Ascending aorta (tissue), 2 donors: ENCODE data around the gene FBRSL1. TPM values are rescaled to one million over a fixed set of nuclear protein-coding genes. Genes with fewer than 3 reads are reported as not detected.

Experiments used
- DNase-seq, 2 donors: peaks; one replicate each; pipeline ENCODE4 v3.0.0-alpha.2; 2019; ENCODE audit warnings: low spot score in 2 of 2
- H3K27ac ChIP-seq, 2 donors: fragments of 200-600 bp; sonication (generic); one replicate each; pipeline ENCODE4 v1.5.1; 2016 to 2017; ENCODE audit warnings: mild to moderate bottlenecking in 1 of 2
- H3K27me3 ChIP-seq: fragments of 200-600 bp; sonication (generic); one replicate; pipeline ENCODE4 v1.5.1; 2017
- H3K36me3 ChIP-seq, 2 donors: fragments of 200-600 bp; sonication (generic); one replicate each; pipeline ENCODE4 v1.5.1; 2016
- H3K4me1 ChIP-seq, 2 donors: fragments of 200-600 bp; sonication (generic); one replicate each; pipeline ENCODE4 v1.5.1; 2016 to 2017; ENCODE audit warnings: mild to moderate bottlenecking in 1 of 2
- H3K4me3 ChIP-seq, 2 donors: fragments of 200-600 bp; sonication (generic); one replicate each; pipeline ENCODE4 v1.5.1; 2016 to 2017; ENCODE audit warnings: mild to moderate bottlenecking in 1 of 2
- H3K9me3 ChIP-seq, 2 donors: fragments of 200-600 bp; sonication (generic); one replicate each; pipeline ENCODE4 v1.5.1; 2016
- CTCF ChIP-seq, 3 experiments: fragments of 200-600 bp in 2 of 3; fragments of 450-650 bp in 1 of 3; sonication (generic) in 2 of 3; IDR thresholded peaks; one replicate each; pipeline ENCODE4 v1.5.1; 2016 to 2019; ENCODE audit warnings: antibody characterized with exemption in 3 of 3, mild to moderate bottlenecking in 1 of 3, moderate library complexity in 1 of 3
- intact Hi-C: fragments of 100-400 bp; cut with DNase I; formaldehyde crosslinking; loops from one replicate; pipeline ENCODE4 v1.15.1; 2023
- total RNA-seq: library from RNA; depleted of rRNA; stranded (reverse); fragments of >200 nt; gene quantifications from one replicate; pipeline ENCODE4 v1.1.0, GENCODE V29; 2016

FBRSL1 gene
- total RNA-seq, 1 donor from 2014 or later, result 40.7 TPM

GRCh38 chr12:132511516-132512196, 21.7 kb downstream of the FBRSL1 start:
- Histone ChIP-seq H3K4me1 (peaks cover 0 to 4% of the 10 kb centered on the region in 2 donors), H3K4me3 (no peak overlapping the region), H3K36me3 (peaks cover 20 to 44% of the 10 kb centered on the region in 2 donors), H3K27ac (no peak overlapping the region), H3K9me3 (no peaks in the 10 kb centered on the region), H3K27me3 (no peaks in the 10 kb centered on the region)
- no peak for DNase-seq
- intact Hi-C loops, result no loop called here
- no peak for TF ChIP-seq CTCF (IDR thresholded peaks at IDR 0.05)

DNA sequence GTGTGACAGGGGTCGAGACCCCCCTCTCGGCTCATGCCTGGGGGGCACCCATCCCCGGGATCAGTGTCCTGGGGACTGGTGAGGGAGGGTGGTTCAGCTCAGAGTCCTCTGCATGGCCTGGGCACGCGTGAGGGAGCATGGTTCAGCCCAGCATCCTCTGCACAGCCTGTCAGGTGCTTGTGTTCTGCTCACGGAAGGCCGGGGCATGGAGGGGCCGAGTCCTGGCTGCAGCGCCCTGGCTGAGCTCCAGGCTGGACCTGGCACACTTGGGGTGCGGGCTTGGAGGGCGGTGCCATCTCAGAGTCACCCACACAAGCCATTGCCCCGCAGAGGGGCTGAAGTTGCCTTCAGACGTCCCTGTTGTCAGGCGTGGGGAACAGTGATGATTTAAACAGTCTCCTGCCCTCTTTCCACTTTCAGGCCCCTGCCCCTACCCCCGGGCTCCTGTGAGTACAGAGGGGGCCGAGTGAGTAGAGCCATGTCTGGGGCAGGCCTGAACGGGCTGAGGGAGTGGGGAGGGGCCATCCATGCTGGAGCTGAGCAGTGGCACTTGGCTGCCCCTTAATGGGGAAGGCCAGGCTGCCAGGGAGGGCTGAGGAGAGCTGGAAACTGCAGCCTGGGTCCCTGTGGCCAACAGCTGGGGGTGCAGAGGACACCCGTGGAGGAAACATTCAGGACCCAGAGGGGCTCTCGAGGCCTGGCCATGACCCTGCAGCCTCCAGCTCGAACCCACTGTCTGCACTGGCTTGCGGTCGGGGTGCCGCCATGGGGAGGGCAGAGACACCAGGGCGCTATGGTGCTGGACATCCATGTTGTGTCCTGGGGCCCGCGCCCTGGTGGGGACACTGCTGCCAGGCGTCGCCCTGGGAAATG, 22.5 kb downstream of the FBRSL1 start:
- no peak for DNase-seq
- peaks cover 20 to 46% of the 10 kb centered on the region in 2 donors for H3K36me3 ChIP-seq
- no peak overlapping the region for H3K27ac ChIP-seq
- no peaks in the 10 kb centered on the region for H3K27me3 ChIP-seq
- no peak for TF ChIP-seq CTCF (IDR thresholded peaks at IDR 0.05)
- no peaks in the 10 kb centered on the region for H3K4me1 ChIP-seq
- H3K9me3 ChIP-seq, result no peaks in the 10 kb centered on the region
- no peak overlapping the region for H3K4me3 ChIP-seq
- intact Hi-C loops, result no loop called here

- H3K36me3 ChIP-seq, result peaks cover 20 to 51% of the 10 kb centered on the region in 2 donors
- no peak for TF ChIP-seq CTCF (IDR thresholded peaks at IDR 0.05)
- no peaks in the 10 kb centered on the region for H3K4me1 ChIP-seq
- H3K4me3 ChIP-seq, result no peak overlapping the region
- H3K9me3 ChIP-seq, result no peaks in the 10 kb centered on the region
- no peak for DNase-seq
- intact Hi-C loops, result no loop called here
- no peak overlapping the region for H3K27ac ChIP-seq
- no peaks in the 10 kb centered on the region for H3K27me3 ChIP-seq
Measured at GRCh38 chr12:132513070-132513398, 23.1 kb downstream of the FBRSL1 start.

DNA sequence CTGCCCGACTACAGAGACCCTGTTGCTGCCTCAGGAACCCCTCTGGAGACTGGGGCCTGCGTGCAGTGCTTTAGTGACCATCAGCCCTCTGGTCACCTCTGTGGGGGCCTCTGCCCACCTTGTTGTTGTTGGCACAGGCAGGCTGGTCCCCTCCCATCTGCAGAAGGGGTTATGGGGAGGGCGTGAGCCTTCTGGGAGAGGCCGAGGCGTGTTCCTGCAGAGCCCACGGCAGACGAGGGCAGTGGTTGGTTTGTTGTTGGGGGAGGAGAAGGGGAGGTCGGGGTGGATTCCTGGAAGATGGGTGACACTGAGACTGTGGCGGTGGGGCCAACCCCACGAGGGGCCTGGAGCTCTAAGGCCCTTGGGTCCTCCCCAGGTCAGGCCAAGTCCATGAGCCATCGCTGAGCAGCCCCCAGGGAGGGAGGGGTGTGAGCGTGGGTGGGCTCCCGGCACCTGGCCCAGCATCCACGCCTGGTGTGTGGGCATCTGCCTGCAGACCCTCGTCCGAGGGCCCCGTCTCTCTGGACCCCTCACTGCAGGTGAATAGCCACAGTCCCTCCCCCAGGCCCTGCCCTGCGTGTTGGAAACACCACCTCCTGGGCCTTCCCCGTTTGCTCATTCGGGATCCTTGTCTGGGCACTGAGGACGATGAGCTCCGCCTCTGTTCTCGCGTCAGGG, 23.6 kb downstream of the FBRSL1 start:
- TF ChIP-seq CTCF (IDR thresholded peaks at IDR 0.05), result no peak
- Histone ChIP-seq H3K4me1 (no peaks in the 10 kb centered on the region), H3K4me3 (no peak overlapping the region), H3K36me3 (peaks cover 18 to 48% of the 10 kb centered on the region in 2 donors), H3K27ac (no peak overlapping the region), H3K27me3 (no peaks in the 10 kb centered on the region), H3K9me3 (no peaks in the 10 kb centered on the region)
- no peak for DNase-seq
- intact Hi-C loops, result no loop called here

DNA sequence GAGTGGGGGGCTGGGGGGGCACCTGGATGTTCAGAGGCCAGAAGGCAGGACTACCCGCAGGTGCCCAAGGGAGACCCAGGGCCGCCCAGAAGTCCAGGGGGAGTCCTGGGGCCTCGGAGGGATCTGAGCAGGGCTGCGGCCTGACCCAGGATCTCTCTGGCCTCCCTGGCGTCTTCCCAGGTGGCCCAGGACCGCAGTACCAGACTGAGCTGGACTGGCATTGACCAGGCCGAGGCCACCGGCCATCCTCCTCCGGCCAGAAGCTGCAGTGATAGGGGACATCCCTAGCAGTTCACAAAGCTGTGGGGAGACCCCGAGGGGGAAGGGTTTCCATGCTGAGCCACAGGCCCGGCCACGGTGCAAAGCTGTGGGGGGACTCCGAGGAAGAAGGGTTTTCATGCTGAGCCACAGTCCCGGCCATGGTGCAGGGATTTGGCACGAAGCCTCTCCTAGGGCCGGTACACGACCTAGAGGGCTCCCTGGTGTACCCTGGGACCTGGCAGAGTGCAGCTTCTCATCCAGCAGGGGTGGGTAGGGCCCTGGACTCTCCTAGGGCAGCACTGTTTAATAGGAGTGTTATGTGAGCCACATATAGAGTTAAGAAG, 24.4 kb downstream of the FBRSL1 start:
- intact Hi-C loops, result no loop called here
- no peaks in the 10 kb centered on the region for H3K4me1 ChIP-seq
- H3K4me3 ChIP-seq, result no peak overlapping the region
- H3K27ac ChIP-seq, result no peak overlapping the region
- no peaks in the 10 kb centered on the region for H3K27me3 ChIP-seq
- peaks cover 11 to 46% of the 10 kb centered on the region in 2 donors for H3K36me3 ChIP-seq
- no peaks in the 10 kb centered on the region for H3K9me3 ChIP-seq
- no peak for TF ChIP-seq CTCF (IDR thresholded peaks at IDR 0.05)
- no peak for DNase-seq
